HepG2 (cell line): Measurements from ENCODE around the gene ISLR2. TPM values are rescaled to one million over a fixed set of nuclear protein-coding genes. Genes with fewer than 3 reads are reported as not detected.

ENCODE experiments used
- ATAC-seq: fragments of 200-7000 bp; cut with Tn5 transposase; 3 replicates; pipeline ENCODE4 v1.9.1; 2020; ENCODE audit warnings: mild to moderate bottlenecking, moderate library complexity
- BruUV-seq: library from RNA; stranded (reverse); fragments of 400-500 nt; replicated peaks from 2 replicates; lab custom pipeline; 2021; lab: Mats Ljungman, UMichigan
- CTCF ChIA-PET: fragments of 300-600 bp; formaldehyde crosslinking; extraction: SDS; loops from one replicate; lab custom pipeline; 2021; ENCODE audit warnings: low total read pairs, inconsistent platforms, low intra/inter-chr PET ratio; lab: Yijun Ruan, JAX
- POLR2A ChIA-PET: fragments of 350-600 bp; sonication (Branson Sonifier 250); formaldehyde crosslinking; loops from one replicate; lab custom pipeline; 2020; ENCODE audit warnings: antibody characterized with exemption, inconsistent platforms; lab: Yijun Ruan, JAX
- DNase-seq: peaks from one replicate; pipeline ENCODE4 v3.0.0-alpha.2; 2015; ENCODE audit warnings: low spot score
- FAIRE-seq: peaks from 3 replicates; lab custom pipeline; 2011; peaks lifted over from hg19 to GRCh38; lab: Jason Lieb, UNC
- H2AFZ ChIP-seq: one replicate; pipeline ENCODE4 v1.6.1; 2011; ENCODE audit warnings: low read length, inconsistent platforms
- H3K27ac ChIP-seq: fragments of 300-600 bp; 3 replicates; pipeline ENCODE4 v1.8.0; 2011; ENCODE audit warnings: mixed run types, mild to moderate bottlenecking, mixed read lengths, low read length, inconsistent platforms; ENCODE audit not compliant: insufficient read depth; ENCODE audit errors: extremely low read length
- H3K27me3 ChIP-seq, 2 experiments: fragments of 200-600 bp in 1 of 2; 2 replicates in 1 of 2; 3 replicates in 1 of 2; pipeline versions ENCODE4 v1.6.0 to v1.8.0; 2011; ENCODE audit warnings: low read length in 2 of 2, mild to moderate bottlenecking in 2 of 2, moderate library complexity in 2 of 2, inconsistent platforms in 1 of 2; ENCODE audit not compliant: insufficient read depth in 2 of 2, control insufficient read depth in 1 of 2
- H3K36me3 ChIP-seq, 2 experiments: fragments of 200-600 bp in 1 of 2; replicated peaks in 1 of 2; 2 replicates in 1 of 2; 3 replicates in 1 of 2; pipeline versions ENCODE4 v1.5.1 to v1.8.0; 2011; ENCODE audit warnings: low read length in 2 of 2, inconsistent platforms in 1 of 2; ENCODE audit not compliant: insufficient read depth in 2 of 2, control insufficient read depth in 1 of 2
- H3K4me1 ChIP-seq: 2 replicates; pipeline ENCODE4 v1.5.1; 2012; ENCODE audit warnings: low read length, inconsistent platforms; ENCODE audit not compliant: insufficient read depth
- H3K4me2 ChIP-seq: 2 replicates; pipeline ENCODE4 v1.6.0; 2011; ENCODE audit warnings: low read depth, low read length, inconsistent platforms
- H3K4me3 ChIP-seq, 3 experiments: fragments of 200-600 bp in 1 of 3; sonication (generic), shearing (Covaris generic) in 1 of 3; replicated peaks in 1 of 3; 2 replicates each; pipeline ENCODE4 v1.5.1; 2011 to 2016; ENCODE audit warnings: low read length in 3 of 3, inconsistent platforms in 2 of 3, low read depth in 2 of 3, mild to moderate bottlenecking in 2 of 3, control low read depth in 1 of 3, mixed read lengths in 1 of 3; ENCODE audit not compliant: insufficient read depth in 1 of 3
- H3K79me2 ChIP-seq: one replicate; pipeline ENCODE4 v1.6.1; 2011; ENCODE audit warnings: low read length, inconsistent platforms; ENCODE audit not compliant: insufficient read depth
- H3K9ac ChIP-seq: 2 replicates; pipeline ENCODE4 v1.6.0; 2011; ENCODE audit warnings: mild to moderate bottlenecking, low read depth, low read length, inconsistent platforms; ENCODE audit not compliant: insufficient read depth
- H3K9me3 ChIP-seq: 2 replicates; pipeline ENCODE4 v1.5.1; 2012; ENCODE audit warnings: mild to moderate bottlenecking, low read length
- H4K20me1 ChIP-seq: 2 replicates; pipeline ENCODE4 v1.6.0; 2011; ENCODE audit warnings: inconsistent platforms, mild to moderate bottlenecking, low read length, moderate library complexity; ENCODE audit not compliant: insufficient read depth
- GPBP1L1 ChIP-seq: sonication (generic); formaldehyde crosslinking; IDR thresholded peaks from 2 replicates; pipeline ENCODE4 v1.5.0; 2020; ENCODE audit warnings: mild to moderate bottlenecking, missing genetic modification reagents
- MYNN ChIP-seq: sonication (generic); formaldehyde crosslinking; IDR thresholded peaks from 2 replicates; pipeline ENCODE4 v1.4.0; 2020; ENCODE audit warnings: mild to moderate bottlenecking, low read depth, missing genetic modification reagents
- PCBP2 ChIP-seq: fragments of 200-400 bp; formaldehyde crosslinking; optimal IDR thresholded peaks from 2 replicates; pipeline ENCODE3; 2018; ENCODE audit warnings: low read length, low read depth; ENCODE audit not compliant: poor library complexity, severe bottlenecking
- SALL1 ChIP-seq: sonication (generic); formaldehyde crosslinking; IDR thresholded peaks from 2 replicates; pipeline ENCODE4 v1.8.0; 2022; ENCODE audit warnings: mild to moderate bottlenecking, missing genetic modification reagents
- ZNF263 ChIP-seq: sonication (generic); formaldehyde crosslinking; IDR thresholded peaks from 2 replicates; pipeline ENCODE4 v1.4.0; 2020; ENCODE audit warnings: missing genetic modification reagents
- WGBS: methylation state at CpG from one replicate; pipeline ENCODE4 v1.1.6; 2017; ENCODE audit warnings: low lambda C conversion rate; 5-methylcytosine and 5-hydroxymethylcytosine counted together
- in situ Hi-C: cut with HindIII; loops from 2 replicates; pipeline ENCODE4 v1.10.0; 2017; ENCODE audit warnings: low pct_unique_long_range_greater_than_20kb; ENCODE audit not compliant: extremely low pct_ligation_motif_present
- intact Hi-C: fragments of 100-400 bp; cut with micrococcal nuclease; formaldehyde crosslinking; loops from one replicate; pipeline ENCODE4 v1.10.0; 2022; ENCODE audit not compliant: unreplicated experiment
- polyA plus RNA-seq, 8 experiments: library from polyadenylated mRNA; depleted of rRNA in 3 of 8; stranded (reverse) in 7 of 8; unstranded in 1 of 8; fragments of >200 nt; fragmentation: Illumina TruSeq in 4 of 8; extraction: Trizol in 4 of 8; gene quantifications; 2 replicates each; pipeline versions ENCODE4 v1.2.1 to v1.2.3, GENCODE V29; 2011 to 2016; ENCODE audit warnings: low read depth in 4 of 8, missing spikeins in 1 of 8, mixed read lengths in 1 of 8; ENCODE audit not compliant: insufficient read depth in 1 of 8
- total RNA-seq, 5 experiments: library from RNA; depleted of rRNA; stranded (reverse); fragments of >200 nt; fragmentation: Illumina TruSeq; extraction: Trizol; gene quantifications; 2 replicates each; pipeline ENCODE4 v1.2.3, GENCODE V29; 2016; ENCODE audit warnings: low read depth in 1 of 5

Gene ISLR2
- total and polyA plus RNA-seq, 2 of the 13 experiments (the other 11 are each of a cell fraction or from before 2014, with no cell fraction given) = not detected

GRCh38 chr15:74131628-74132413 lies 1.4 kb downstream of the ISLR2 start:
- no TSS peak for BruUV-seq
- Histone ChIP-seq H3K27ac (no peak overlapping the region), H3K9ac (no peak overlapping the region), H3K4me1 (no peaks in the 10 kb centered on the region), H3K4me3 (no peak overlapping the region), H3K4me2 (no peak overlapping the region), H3K36me3 (no peaks in the 10 kb centered on the region), H2AFZ (no peak overlapping the region), H3K79me2 (no peaks in the 10 kb centered on the region)
- no peak for DNase-seq
- in situ Hi-C loops (no loop called here), intact Hi-C loops (no loop called here)
- ChIA-PET CTCF (no interaction called here), POLR2A (no interaction called here)
- WGBS = 33% methylated on average over 11 of the region's 20 CpGs
- no peak for ATAC-seq
- TF ChIP-seq ZNF263 (CRISPR knock-in tag) (no peak), SALL1 (CRISPR knock-in tag) (no peak), GPBP1L1 (no peak), MYNN (CRISPR knock-in tag) (no peak), PCBP2 (no peak)
- TF ChIP-seq, all 625 proteins: peak for 0
- Histone ChIP-seq H3K27me3 (peaks cover 13 to 63% of the 10 kb centered on the region in 2 experiments), H3K9me3 (no peaks in the 10 kb centered on the region), H4K20me1 (0 out of 2 replicates have a peak, but pooled peaks cover 2% of the 10 kb centered on the region)
- FAIRE-seq = no peak
